ENCODE results near the gene MEGF9. TPM values are rescaled to one million over a fixed set of nuclear protein-coding genes. Genes with fewer than 3 reads are reported as not detected.

The MEGF9 gene
- total RNA-seq, 2 experiments from 2014 or later = 4.4 to 4.6 TPM

GRCh38 chr9:120571443-120572257 lies 142.6 kb downstream of the MEGF9 start:
- DNase-seq = no peak
- ChIA-PET CTCF (no interaction called here), POLR2A (no interaction called here)
- Mint-ChIP-seq H3K36me3 (peaks cover 30% of the 10 kb centered on the region), H3K4me3 (no peak overlapping the region), H3K4me1 (ENCODE audit: low read depth) (peaks cover 20% of the 10 kb centered on the region), H3K9me3 (no peaks in the 10 kb centered on the region), H3K27me3 (no peaks in the 10 kb centered on the region), H3K27ac (no peak overlapping the region)
- intact Hi-C loops (cut with micrococcal nuclease) = no loop called here

- Mint-ChIP-seq H3K4me3 (no peak overlapping the region), H3K9me3 (no peaks in the 10 kb centered on the region), H3K27me3 (no peaks in the 10 kb centered on the region), H3K36me3 (peaks cover 37% of the 10 kb centered on the region), H3K27ac (no peak overlapping the region), H3K4me1 (ENCODE audit: low read depth) (peaks cover 17% of the 10 kb centered on the region)
- intact Hi-C loops (cut with micrococcal nuclease) = no loop called here
- no peak for DNase-seq
- POLR2A ChIA-PET = no interaction called here
- CTCF ChIA-PET = no interaction called here
Measured at GRCh38 chr9:120570296-120570695, 144.0 kb downstream of the MEGF9 start.

- ChIA-PET CTCF (no interaction called here), POLR2A (no interaction called here)
- H3K4me1 Mint-ChIP-seq (ENCODE audit: low read depth) = peaks cover 15% of the 10 kb centered on the region
- no peak for DNase-seq
- H3K4me3 Mint-ChIP-seq = no peak overlapping the region
- H3K9me3 Mint-ChIP-seq = no peaks in the 10 kb centered on the region
- peaks cover 40% of the 10 kb centered on the region for H3K36me3 Mint-ChIP-seq
- H3K27ac Mint-ChIP-seq = no peak overlapping the region
- H3K27me3 Mint-ChIP-seq = no peaks in the 10 kb centered on the region
- intact Hi-C loops (cut with micrococcal nuclease) = no loop called here
Measured at GRCh38 chr9:120569556-120569955, 144.7 kb downstream of the MEGF9 start.

GRCh38 chr9:120568816-120569215 lies 145.5 kb downstream of the MEGF9 start:
- intact Hi-C loops (cut with micrococcal nuclease) = no loop called here
- no peaks in the 10 kb centered on the region for H3K9me3 Mint-ChIP-seq
- peaks cover 8% of the 10 kb centered on the region for H3K4me1 Mint-ChIP-seq (ENCODE audit: low read depth)
- H3K27ac Mint-ChIP-seq = no peak overlapping the region
- no peak overlapping the region for H3K4me3 Mint-ChIP-seq
- H3K27me3 Mint-ChIP-seq = no peaks in the 10 kb centered on the region
- no peak for DNase-seq
- CTCF ChIA-PET = no interaction called here
- H3K36me3 Mint-ChIP-seq = peaks cover 41% of the 10 kb centered on the region
- POLR2A ChIA-PET = no interaction called here

- H3K36me3 Mint-ChIP-seq = peaks cover 50% of the 10 kb centered on the region
- intact Hi-C loops (cut with micrococcal nuclease) = no loop called here
- no peak for DNase-seq
- H3K27ac Mint-ChIP-seq = no peak overlapping the region
- H3K4me3 Mint-ChIP-seq = no peak overlapping the region
- no peaks in the 10 kb centered on the region for H3K9me3 Mint-ChIP-seq
- H3K27me3 Mint-ChIP-seq = no peaks in the 10 kb centered on the region
- CTCF ChIA-PET = no interaction called here
- peaks cover 6% of the 10 kb centered on the region for H3K4me1 Mint-ChIP-seq (ENCODE audit: low read depth)
- POLR2A ChIA-PET = no interaction called here
Measured at GRCh38 chr9:120567874-120568273, 146.4 kb downstream of the MEGF9 start.

- CTCF ChIA-PET = interaction anchor here (1.2 kb wide), 1 partner anchor 53 kb away, joined by 3 read pairs; no protein-coding TSS in a partner anchor
- Mint-ChIP-seq H3K4me3 (no peak overlapping the region), H3K36me3 (peaks cover 56% of the 10 kb centered on the region), H3K4me1 (ENCODE audit: low read depth) (peaks cover 6% of the 10 kb centered on the region), H3K27me3 (no peaks in the 10 kb centered on the region), H3K9me3 (no peaks in the 10 kb centered on the region), H3K27ac (no peak overlapping the region)
- DNase-seq = no peak
- intact Hi-C loops (cut with micrococcal nuclease) = no loop called here
- POLR2A ChIA-PET = no interaction called here
Measured at GRCh38 chr9:120567081-120567480, 147.2 kb downstream of the MEGF9 start.

GRCh38 chr9:120564589-120564988 lies 149.7 kb downstream of the MEGF9 start:
- no peak overlapping the region for H3K4me3 Mint-ChIP-seq
- H3K9me3 Mint-ChIP-seq = no peaks in the 10 kb centered on the region
- intact Hi-C loops (cut with micrococcal nuclease) = no loop called here
- no peaks in the 10 kb centered on the region for H3K27me3 Mint-ChIP-seq
- H3K27ac Mint-ChIP-seq = no peak overlapping the region
- no peak for DNase-seq
- H3K4me1 Mint-ChIP-seq (ENCODE audit: low read depth) = peaks cover 6% of the 10 kb centered on the region
- ChIA-PET POLR2A (no interaction called here), CTCF (interaction anchor here (0.6 kb wide), 1 partner anchor 285 kb away, joined by 3 read pairs; no protein-coding TSS in a partner anchor)
- peaks cover 46% of the 10 kb centered on the region for H3K36me3 Mint-ChIP-seq

- Mint-ChIP-seq H3K27ac (no peak overlapping the region), H3K36me3 (peaks cover 40% of the 10 kb centered on the region), H3K27me3 (no peaks in the 10 kb centered on the region), H3K4me1 (ENCODE audit: low read depth) (peaks cover 9% of the 10 kb centered on the region), H3K9me3 (no peaks in the 10 kb centered on the region), H3K4me3 (no peak overlapping the region)
- no peak for DNase-seq
- ChIA-PET POLR2A (no interaction called here), CTCF (no interaction called here)
- intact Hi-C loops (cut with micrococcal nuclease) = no loop called here
Measured at GRCh38 chr9:120562861-120563443, 151.3 kb downstream of the MEGF9 start.

GRCh38 chr9:120561709-120562108 lies 152.6 kb downstream of the MEGF9 start:
- peaks cover 37% of the 10 kb centered on the region for H3K36me3 Mint-ChIP-seq
- intact Hi-C loops (cut with micrococcal nuclease) = loop anchor here (1.0 kb wide), 1 partner anchor 11 kb away; no protein-coding TSS in a partner anchor
- no peak overlapping the region for H3K4me3 Mint-ChIP-seq
- ChIA-PET POLR2A (no interaction called here), CTCF (no interaction called here)
- peaks cover 9% of the 10 kb centered on the region for H3K4me1 Mint-ChIP-seq (ENCODE audit: low read depth)
- H3K27me3 Mint-ChIP-seq = no peaks in the 10 kb centered on the region
- no peak overlapping the region for H3K27ac Mint-ChIP-seq
- no peaks in the 10 kb centered on the region for H3K9me3 Mint-ChIP-seq
- no peak for DNase-seq

- no peak for DNase-seq
- CTCF ChIA-PET = interaction anchor here (1.3 kb wide), 1 partner anchor 422 kb away, joined by 3 read pairs; no protein-coding TSS in a partner anchor
- peaks cover 2% of the 10 kb centered on the region for H3K4me1 Mint-ChIP-seq (ENCODE audit: low read depth)
- no peak overlapping the region for H3K27ac Mint-ChIP-seq
- H3K9me3 Mint-ChIP-seq = no peaks in the 10 kb centered on the region
- no peaks in the 10 kb centered on the region for H3K27me3 Mint-ChIP-seq
- no peak overlapping the region for H3K4me3 Mint-ChIP-seq
- POLR2A ChIA-PET = no interaction called here
- intact Hi-C loops (cut with micrococcal nuclease) = no loop called here
- peaks cover 37% of the 10 kb centered on the region for H3K36me3 Mint-ChIP-seq
Measured at GRCh38 chr9:120559546-120559945, 154.7 kb downstream of the MEGF9 start.

GRCh38 chr9:120558454-120558853 lies 155.8 kb downstream of the MEGF9 start:
- Mint-ChIP-seq H3K27me3 (no peaks in the 10 kb centered on the region), H3K4me3 (no peak overlapping the region), H3K4me1 (ENCODE audit: low read depth) (peaks cover 2% of the 10 kb centered on the region), H3K36me3 (peaks cover 36% of the 10 kb centered on the region), H3K27ac (no peak overlapping the region), H3K9me3 (no peaks in the 10 kb centered on the region)
- DNase-seq = no peak
- CTCF ChIA-PET = no interaction called here
- intact Hi-C loops (cut with micrococcal nuclease) = no loop called here
- POLR2A ChIA-PET = interaction anchor here (0.5 kb wide), 1 partner anchor 15 kb away, joined by 4 read pairs; no protein-coding TSS in a partner anchor

GRCh38 chr9:120557205-120557604 lies 157.1 kb downstream of the MEGF9 start:
- peaks cover 34% of the 10 kb centered on the region for H3K36me3 Mint-ChIP-seq
- CTCF ChIA-PET = no interaction called here
- POLR2A ChIA-PET = no interaction called here
- intact Hi-C loops (cut with micrococcal nuclease) = no loop called here
- no peaks in the 10 kb centered on the region for H3K27me3 Mint-ChIP-seq
- no peak overlapping the region for H3K4me3 Mint-ChIP-seq
- no peaks in the 10 kb centered on the region for H3K9me3 Mint-ChIP-seq
- no peak for DNase-seq
- H3K27ac Mint-ChIP-seq = no peak overlapping the region
- peaks cover 2% of the 10 kb centered on the region for H3K4me1 Mint-ChIP-seq (ENCODE audit: low read depth)

GRCh38 chr9:120556775-120557174 lies 157.5 kb downstream of the MEGF9 start:
- peaks cover 31% of the 10 kb centered on the region for H3K36me3 Mint-ChIP-seq
- no peak for DNase-seq
- no peak overlapping the region for H3K27ac Mint-ChIP-seq
- intact Hi-C loops (cut with micrococcal nuclease) = no loop called here
- peaks cover 2% of the 10 kb centered on the region for H3K4me1 Mint-ChIP-seq (ENCODE audit: low read depth)
- ChIA-PET POLR2A (no interaction called here), CTCF (no interaction called here)
- no peak overlapping the region for H3K4me3 Mint-ChIP-seq
- H3K27me3 Mint-ChIP-seq = no peaks in the 10 kb centered on the region
- H3K9me3 Mint-ChIP-seq = no peaks in the 10 kb centered on the region

Data from activated CD4-positive, alpha-beta memory T cell treated with anti-CD3 and anti-CD28 coated beads for 36 hours (primary cell).